Esophagus (tissue), 2 donors: ENCODE data around the gene PAX3. TPM values are rescaled to one million over a fixed set of nuclear protein-coding genes. Genes with fewer than 3 reads are reported as not detected.
"Not testable (repeated sequence)": the region's sequence is repeated elsewhere in the genome, so short reads cannot be mapped to it uniquely, and the experiment has no call there.

Source experiments
- H3K27ac ChIP-seq, 2 donors: one replicate each; pipeline ENCODE4 v1.5.1; 2013; ENCODE audit warnings: low read depth in 2 of 2, mild to moderate bottlenecking in 2 of 2, inconsistent platforms in 1 of 2, low read length in 1 of 2, moderate library complexity in 1 of 2
- H3K27me3 ChIP-seq, 2 donors: one replicate each; pipeline ENCODE4 v1.6.1; 2013; ENCODE audit warnings: low read length in 2 of 2, control low read depth in 1 of 2, mild to moderate bottlenecking in 1 of 2; ENCODE audit not compliant: insufficient read depth in 2 of 2, control insufficient read depth in 1 of 2
- H3K36me3 ChIP-seq, 2 donors: one replicate each; pipeline ENCODE4 v1.6.1; 2013; ENCODE audit warnings: low read length in 1 of 2; ENCODE audit not compliant: control insufficient read depth in 2 of 2, insufficient read depth in 2 of 2
- H3K4me1 ChIP-seq, 2 donors: one replicate each; pipeline ENCODE4 v1.6.1; 2013; ENCODE audit warnings: low read length in 1 of 2; ENCODE audit not compliant: control insufficient read depth in 2 of 2, insufficient read depth in 2 of 2
- H3K4me3 ChIP-seq, 2 donors: one replicate each; pipeline ENCODE4 v1.5.1; 2013; ENCODE audit warnings: low read length in 2 of 2, mild to moderate bottlenecking in 2 of 2, low read depth in 1 of 2, moderate library complexity in 1 of 2
- H3K9me3 ChIP-seq, 2 donors: one replicate each; pipeline ENCODE4 v1.6.1; 2013; ENCODE audit warnings: mild to moderate bottlenecking in 2 of 2, low read depth in 1 of 2, low read length in 1 of 2, moderate library complexity in 1 of 2; ENCODE audit not compliant: control insufficient read depth in 2 of 2, insufficient read depth in 1 of 2
- WGBS, 2 donors: extraction: QIAGEN DNeasy Blood & Tissue Kit; methylation state at CpG; one replicate each; pipeline ENCODE4 v1.1.7; 2013; 5-methylcytosine and 5-hydroxymethylcytosine counted together
- polyA plus RNA-seq, 2 donors: library from polyadenylated mRNA; stranded (reverse); fragments of 200-250 nt; gene quantifications; one replicate each; pipeline ENCODE4 v1.2.3, GENCODE V29; 2013
- donor health status: healthy with polysubstance abuse.
- donor health status: Bipolar disorder and iron deficiency.

Gene PAX3
- polyA plus RNA-seq, 2 donors: not detected

DNA sequence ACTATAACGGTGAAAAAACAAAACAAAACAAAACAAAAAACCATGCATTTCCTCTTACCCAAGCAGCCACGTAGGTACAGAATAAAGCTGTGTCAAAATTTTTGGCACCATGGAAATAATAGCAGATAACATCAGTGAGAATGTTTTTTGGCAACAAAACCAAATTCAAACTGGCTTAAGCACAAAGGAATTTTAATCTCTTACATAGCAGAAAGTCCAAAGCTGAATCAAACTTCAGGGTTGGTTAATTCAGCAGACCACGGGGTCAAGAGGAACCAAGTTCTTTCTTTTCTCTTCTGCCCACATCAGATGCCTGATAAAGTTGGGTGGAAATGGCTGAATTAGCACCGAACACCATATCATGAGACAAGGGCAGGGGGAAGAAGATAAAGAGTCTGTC is 129.5 kb downstream of the PAX3 start:
- H3K9me3 ChIP-seq: no peaks in the 10 kb centered on the region
- no peaks in the 10 kb centered on the region for H3K36me3 ChIP-seq
- no peak overlapping the region for H3K4me3 ChIP-seq
- H3K27me3 ChIP-seq: no peaks in the 10 kb centered on the region
- 42 to 53% methylated on average over 4 of the region's 4 CpGs for WGBS, 2 donors
- no peaks in the 10 kb centered on the region for H3K4me1 ChIP-seq
- H3K27ac ChIP-seq: no peak overlapping the region

- Histone ChIP-seq H3K27me3 (no peaks in the 10 kb centered on the region), H3K27ac (no peak overlapping the region), H3K9me3 (no peaks in the 10 kb centered on the region), H3K4me1 (no peaks in the 10 kb centered on the region), H3K4me3 (no peak overlapping the region), H3K36me3 (no peaks in the 10 kb centered on the region)
- WGBS, 2 donors: 78 to 81% methylated on average over 8 of the region's 8 CpGs
Measured at GRCh38 chr2:222167762-222168161, 131.0 kb downstream of the PAX3 start.

DNA sequence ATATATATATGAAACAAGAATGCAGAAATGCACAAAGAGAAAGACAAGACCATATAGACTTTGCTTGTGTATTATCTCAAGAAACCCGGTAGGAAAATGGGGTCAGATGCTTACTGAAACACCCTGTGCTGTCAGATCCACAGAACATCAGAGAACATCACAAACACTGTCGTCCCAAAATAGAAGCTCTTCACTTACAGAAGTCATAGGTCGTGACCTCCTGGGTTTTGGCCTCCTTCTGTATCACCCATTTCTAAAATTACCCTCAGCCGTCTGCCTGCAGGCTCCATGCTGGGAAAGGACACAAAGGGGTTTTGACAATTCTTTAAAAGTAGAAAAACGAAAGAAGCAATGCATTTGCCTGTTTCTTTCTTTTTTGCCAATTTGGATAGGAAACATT is 137.9 kb downstream of the PAX3 start:
- no peak overlapping the region for H3K4me3 ChIP-seq
- H3K9me3 ChIP-seq: no peaks in the 10 kb centered on the region
- H3K36me3 ChIP-seq: no peaks in the 10 kb centered on the region
- H3K27ac ChIP-seq: no peak overlapping the region
- 45 to 46% methylated on average over 5 of the region's 5 CpGs for WGBS, 2 donors
- H3K4me1 ChIP-seq: no peaks in the 10 kb centered on the region
- no peaks in the 10 kb centered on the region for H3K27me3 ChIP-seq

GRCh38 chr2:222160125-222160524 is 138.7 kb downstream of the PAX3 start:
- WGBS, 2 donors: 76 to 78% methylated on average over 2 of the region's 2 CpGs
- no peaks in the 10 kb centered on the region for H3K36me3 ChIP-seq

DNA sequence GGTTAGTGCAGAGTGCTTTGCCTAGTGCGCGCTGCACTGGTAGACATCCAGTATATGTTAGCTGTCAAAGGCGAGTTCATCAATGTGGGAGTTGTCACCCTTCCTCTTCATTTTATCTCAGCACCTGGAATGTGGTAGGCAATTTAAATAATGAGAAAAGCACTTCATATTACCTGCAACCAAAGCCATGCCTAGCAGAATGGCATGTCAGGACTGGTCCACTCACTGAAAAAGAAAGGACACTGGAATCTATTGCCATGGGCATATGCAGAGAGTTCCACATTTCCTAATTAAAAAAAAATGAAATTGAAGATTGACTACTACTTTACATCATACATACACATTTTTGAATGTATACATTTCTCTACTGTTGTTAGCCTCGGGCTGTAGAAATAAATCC is 139.6 kb downstream of the PAX3 start:
- no peaks in the 10 kb centered on the region for H3K9me3 ChIP-seq
- H3K36me3 ChIP-seq: no peaks in the 10 kb centered on the region
- H3K4me3 ChIP-seq: no peak overlapping the region
- WGBS, 2 donors: 80 to 87% methylated on average over 4 of the region's 4 CpGs
- no peaks in the 10 kb centered on the region for H3K4me1 ChIP-seq
- no peak overlapping the region for H3K27ac ChIP-seq
- no peaks in the 10 kb centered on the region for H3K27me3 ChIP-seq

More at GRCh38 chr2:222160125-222160524, 138.7 kb downstream of the PAX3 start:
- no peak overlapping the region for H3K4me3 ChIP-seq
- no peaks in the 10 kb centered on the region for H3K27me3 ChIP-seq
- H3K9me3 ChIP-seq: no peaks in the 10 kb centered on the region
- H3K27ac ChIP-seq: no peak overlapping the region
- H3K4me1 ChIP-seq: no peaks in the 10 kb centered on the region

DNA sequence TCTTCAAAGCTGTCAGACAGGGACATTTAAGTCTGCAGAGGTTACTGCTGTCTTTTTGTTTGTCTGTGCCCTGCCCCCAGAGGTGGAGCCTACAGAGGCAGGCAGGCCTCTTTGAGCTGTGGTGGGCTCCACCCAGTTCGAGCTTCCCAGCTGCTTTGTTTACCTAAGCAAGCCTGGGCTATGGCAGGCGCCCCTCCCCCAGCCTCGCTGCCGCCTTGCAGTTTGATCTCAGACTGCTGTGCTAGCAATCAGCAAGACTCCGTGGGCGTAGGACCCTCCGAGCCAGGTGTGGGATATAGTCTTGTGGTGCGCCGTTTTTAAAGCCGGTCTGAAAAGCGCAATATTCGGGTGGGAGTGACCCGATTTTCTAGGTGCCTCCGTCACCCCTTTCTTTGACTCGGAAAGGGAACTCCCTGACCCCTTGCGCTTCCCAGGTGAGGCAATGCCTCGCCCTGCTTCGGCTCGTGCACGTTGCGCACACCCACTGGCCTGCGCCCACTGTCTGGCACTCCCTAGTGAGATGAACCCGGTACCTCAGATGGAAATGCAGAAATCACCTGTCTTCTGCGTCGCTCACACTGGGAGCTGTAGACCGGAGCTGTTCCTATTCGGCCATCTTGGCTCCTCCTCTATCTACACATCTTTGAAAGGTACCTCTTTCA is 143.7 kb downstream of the PAX3 start:
- WGBS, 2 donors: 35 to 36% methylated on average over 25 to 27 of the region's 27 CpGs
- H3K4me3 ChIP-seq: not testable (repeated sequence)

More for the DNA sequence above, 143.7 kb downstream of the PAX3 start:
- not testable (repeated sequence) for H3K27me3 ChIP-seq, H3K27ac ChIP-seq, H3K36me3 ChIP-seq, H3K9me3 ChIP-seq, H3K4me1 ChIP-seq

Other genes with a start within 250 kb of the PAX3 start
- 10 to 100 TPM in 1 of 2 donors, 1 to 10 TPM in 1; 5.5 to 13.9 TPM for gene SGPP2, start 125.5 kb upstream of the PAX3 start, polyA plus RNA-seq